Measurements from ENCODE around the gene DNM3.

The DNM3 gene

DNA sequence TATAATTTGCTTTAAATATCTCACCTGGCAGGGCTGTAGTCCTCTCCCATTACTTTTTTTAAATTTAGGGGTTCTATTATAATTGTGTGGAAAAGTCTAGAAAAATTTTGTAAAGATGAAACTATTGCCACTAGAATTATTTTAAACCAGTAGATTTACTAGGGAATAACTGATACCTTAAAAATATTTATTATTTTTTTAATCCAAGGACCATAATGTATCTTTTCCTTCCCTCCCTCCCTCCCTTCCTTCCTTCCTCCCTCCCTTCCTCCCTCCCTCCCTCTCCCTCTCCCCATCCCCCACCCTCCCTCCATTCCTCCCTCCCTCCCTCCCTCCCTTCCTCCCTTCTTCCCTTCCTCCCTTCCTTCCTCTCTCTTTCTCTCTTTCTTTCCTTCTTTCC is 90.5 kb downstream of the DNM3 start:
- no peak for DNase-seq

GRCh38 chr1:171934664-171935063 is 93.4 kb downstream of the DNM3 start:
- DNase-seq: no peak

- no peak for DNase-seq
Observed at GRCh38 chr1:171935086-171935485, 93.8 kb downstream of the DNM3 start.

GRCh38 chr1:171935664-171936063 is 94.4 kb downstream of the DNM3 start:
- DNase-seq: no peak

GRCh38 chr1:171937938-171938337 is 96.6 kb downstream of the DNM3 start:
- no peak for DNase-seq

- DNase-seq: no peak
Observed at GRCh38 chr1:171939740-171940139, 98.4 kb downstream of the DNM3 start.

GRCh38 chr1:171940368-171940767 is 99.1 kb downstream of the DNM3 start:
- no peak for DNase-seq

DNA sequence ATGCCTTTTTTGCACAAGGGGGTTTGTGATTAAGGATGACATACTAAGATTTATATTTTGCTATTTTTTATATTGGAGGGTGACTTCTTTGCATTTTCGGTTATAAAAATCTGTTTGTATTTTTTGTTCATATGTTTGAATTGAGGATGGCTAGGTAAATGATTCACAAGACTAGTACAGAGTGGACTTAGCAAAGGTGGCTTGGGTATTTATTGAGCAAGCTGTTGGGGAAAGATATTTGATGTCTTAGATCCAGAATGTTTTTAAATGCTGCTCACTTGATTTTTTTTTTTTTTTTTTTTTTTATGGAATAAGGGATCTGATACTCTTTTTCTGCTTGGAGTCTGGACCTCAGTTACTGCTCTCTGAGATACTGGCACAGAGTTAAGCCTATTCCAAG is 100.6 kb downstream of the DNM3 start:
- DNase-seq: no peak

DNA sequence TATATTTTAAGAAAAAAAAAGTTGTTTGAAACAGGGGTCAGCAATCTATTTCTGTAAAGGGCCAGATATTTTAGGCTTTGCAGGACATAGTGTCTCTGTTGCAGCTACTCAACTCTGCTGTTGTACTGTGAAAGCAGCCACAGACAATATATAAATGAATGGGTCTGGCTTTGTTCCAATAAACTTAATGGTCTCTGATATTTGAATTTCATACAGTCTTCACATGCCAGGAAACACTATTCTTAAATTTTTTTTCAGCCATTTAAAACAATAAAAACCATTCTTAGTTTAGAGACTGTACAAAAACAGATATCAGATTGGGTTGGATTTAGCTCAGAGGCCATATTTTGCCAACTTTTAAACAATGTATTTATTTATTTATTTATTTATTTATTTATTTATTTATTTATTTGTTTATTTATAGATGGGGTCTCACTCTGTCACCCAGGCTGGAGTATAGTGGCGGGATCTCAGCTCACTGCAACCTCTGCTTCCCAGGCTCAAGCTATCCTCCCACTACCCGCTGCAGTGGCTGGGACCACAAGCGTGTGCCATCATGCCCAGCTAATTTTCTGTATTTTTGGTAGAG is 102.8 kb downstream of the DNM3 start:
- no peak for DNase-seq

DNA sequence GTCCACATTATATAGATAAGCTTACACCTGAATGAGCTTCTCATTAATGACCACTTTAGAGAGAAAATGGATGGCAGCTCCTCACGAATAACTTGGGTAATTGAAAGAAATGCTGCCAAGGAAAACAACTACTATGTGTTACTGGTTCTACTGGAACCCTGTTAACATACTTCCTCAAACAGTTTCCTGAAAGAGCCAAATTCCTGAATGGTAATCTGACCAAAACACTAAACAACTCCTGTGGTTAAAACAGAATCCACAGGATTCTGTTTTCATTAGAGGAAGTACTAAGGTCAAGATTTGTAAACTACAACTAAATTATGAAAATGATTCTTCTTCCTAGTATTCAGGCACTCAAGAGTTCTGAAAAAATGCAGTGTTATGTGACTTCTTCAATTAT is 107.2 kb downstream of the DNM3 start:
- DNase-seq: no peak

DNA sequence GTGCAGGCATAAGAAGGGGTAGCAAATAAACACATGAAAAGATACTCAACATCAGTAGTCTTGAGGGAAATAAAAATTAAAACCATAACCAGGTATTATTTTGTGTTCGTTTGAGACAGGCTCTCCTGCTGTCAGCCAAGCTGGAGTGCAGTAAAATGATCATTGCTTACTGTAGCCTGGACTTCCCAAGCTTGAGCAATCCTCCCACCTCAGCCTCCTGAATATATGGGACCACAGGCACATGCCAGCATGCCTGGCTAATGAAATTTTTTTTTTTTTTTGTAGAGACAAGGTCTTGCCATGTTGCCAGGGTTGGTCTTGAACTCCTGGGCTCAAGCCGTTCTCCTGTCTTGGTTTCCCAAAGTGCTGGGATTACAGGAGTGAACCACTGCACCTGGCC is 108.0 kb downstream of the DNM3 start:
- DNase-seq: no peak

DNA sequence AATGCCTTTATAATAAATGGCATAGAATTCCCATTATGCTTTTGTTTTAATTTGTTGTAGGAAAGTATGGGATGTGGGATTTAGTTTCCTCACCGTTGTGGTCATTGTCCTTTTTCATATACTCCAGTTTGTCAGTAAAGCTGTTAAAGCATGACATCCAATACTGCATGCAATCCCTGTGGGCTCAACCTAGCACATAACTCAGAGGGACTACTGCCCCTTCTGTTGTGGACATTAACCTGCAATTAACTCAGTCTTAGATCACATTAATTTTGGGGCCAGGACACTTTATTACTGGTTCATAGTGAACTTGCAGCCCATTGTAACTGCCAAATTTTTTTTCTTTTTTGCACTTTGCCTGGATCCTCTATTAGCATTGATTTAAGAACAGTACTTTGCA is 112.5 kb downstream of the DNM3 start:
- no peak for DNase-seq

- DNase-seq: no peak
Observed at GRCh38 chr1:171954361-171954760, 113.1 kb downstream of the DNM3 start.

GRCh38 chr1:171961861-171962260 is 120.6 kb downstream of the DNM3 start:
- DNase-seq: no peak

DNA sequence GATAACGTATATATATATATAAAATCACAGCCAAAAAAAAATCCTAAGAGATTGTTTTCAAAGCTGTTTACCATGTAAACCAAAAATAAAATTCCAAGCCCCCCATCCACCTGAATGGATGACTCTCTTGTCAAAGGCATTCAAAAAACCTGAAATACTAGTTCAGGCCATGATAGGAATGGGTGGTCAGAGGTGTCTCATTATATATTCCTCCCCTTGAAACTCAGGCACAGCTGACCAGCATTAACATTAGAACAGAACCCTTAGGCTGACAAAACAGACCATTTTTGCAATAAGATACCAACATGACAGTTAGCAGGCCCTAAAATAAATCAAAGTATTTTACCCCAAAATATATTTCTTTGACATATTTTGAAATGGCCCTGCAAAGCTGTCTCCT is 122.5 kb downstream of the DNM3 start:
- DNase-seq: no peak

DNA sequence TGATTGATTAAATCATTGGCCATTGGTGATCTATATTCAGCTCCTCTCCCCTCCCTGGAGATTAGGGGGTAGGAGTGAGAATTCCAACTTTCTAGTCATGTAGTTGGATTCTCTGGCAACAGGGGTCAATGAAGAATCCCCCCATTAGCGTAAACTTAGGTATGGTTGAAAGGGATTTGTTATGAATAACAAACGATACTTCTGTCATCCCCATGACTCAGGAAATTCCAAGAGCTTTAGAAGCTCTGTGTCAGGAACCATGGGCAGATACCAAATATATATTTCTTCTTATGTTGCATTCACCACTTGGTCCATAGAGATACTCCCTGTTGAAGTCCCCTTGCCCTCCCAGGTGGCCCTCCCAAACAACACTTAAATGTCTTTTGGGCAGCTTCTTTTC is 124.5 kb downstream of the DNM3 start:
- DNase-seq: no peak

- no peak for DNase-seq
Observed at GRCh38 chr1:171966426-171967220, 125.3 kb downstream of the DNM3 start.

DNA sequence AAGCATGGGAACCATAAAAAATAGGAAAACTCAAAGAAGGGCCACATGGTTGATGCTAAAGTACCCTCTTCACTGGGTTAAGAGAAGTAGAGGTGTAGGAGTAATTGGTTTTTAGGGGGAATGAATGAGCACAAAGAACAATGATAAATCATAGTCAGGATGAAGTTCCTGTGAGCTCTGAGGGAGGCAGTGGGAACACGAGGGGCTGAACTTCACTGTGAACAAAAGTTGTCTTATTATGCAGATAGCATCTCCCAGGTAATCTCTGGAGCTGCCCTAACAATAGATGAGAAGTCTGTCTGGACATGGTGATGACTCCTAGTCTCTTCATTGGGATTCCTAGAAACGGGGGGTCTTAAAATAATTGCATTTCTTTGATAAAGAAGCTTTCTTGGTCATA is 127.9 kb downstream of the DNM3 start:
- no peak for DNase-seq

- DNase-seq: no peak
Observed at GRCh38 chr1:171969813-171970212, 128.5 kb downstream of the DNM3 start.

DNA sequence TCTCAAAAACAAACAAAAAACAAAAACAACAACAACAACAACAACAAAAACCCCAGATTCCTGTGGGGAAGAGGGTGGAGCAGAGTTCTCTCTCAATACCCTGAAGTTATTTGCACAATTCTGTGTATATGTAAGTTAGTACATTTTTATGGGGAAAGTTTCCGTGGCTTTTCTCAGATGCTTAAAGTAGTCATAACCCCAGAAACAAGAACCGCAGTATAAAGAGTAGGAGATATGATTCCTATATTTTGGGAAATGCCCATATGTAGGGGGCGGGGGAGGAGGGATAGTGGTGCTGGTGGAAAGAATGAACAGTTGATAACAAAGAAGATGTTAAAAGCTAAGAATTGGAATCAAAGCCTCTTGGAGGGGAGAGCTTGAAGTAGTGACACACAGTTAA is 131.5 kb downstream of the DNM3 start:
- no peak for DNase-seq

- DNase-seq: no peak
Observed at GRCh38 chr1:171973421-171973820, 132.1 kb downstream of the DNM3 start.

DNA sequence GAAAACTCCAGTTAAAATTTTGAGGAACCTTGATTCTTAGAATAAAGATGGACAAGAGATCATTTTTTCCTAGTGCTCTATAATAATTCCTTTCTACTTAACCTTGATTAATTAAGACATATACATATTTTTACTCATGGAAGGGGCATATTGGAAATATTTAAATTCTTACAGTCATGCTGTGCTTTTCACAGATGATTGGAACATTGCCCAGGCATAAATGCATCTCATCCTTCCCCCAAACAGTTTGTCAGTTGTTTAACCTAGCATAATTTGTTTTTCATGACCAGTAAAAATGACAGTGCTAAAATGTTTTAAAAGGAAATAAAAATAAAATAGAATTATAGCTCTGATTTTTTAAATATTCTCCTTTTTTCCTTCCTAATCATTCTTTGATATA is 140.0 kb downstream of the DNM3 start:
- no peak for DNase-seq

DNA sequence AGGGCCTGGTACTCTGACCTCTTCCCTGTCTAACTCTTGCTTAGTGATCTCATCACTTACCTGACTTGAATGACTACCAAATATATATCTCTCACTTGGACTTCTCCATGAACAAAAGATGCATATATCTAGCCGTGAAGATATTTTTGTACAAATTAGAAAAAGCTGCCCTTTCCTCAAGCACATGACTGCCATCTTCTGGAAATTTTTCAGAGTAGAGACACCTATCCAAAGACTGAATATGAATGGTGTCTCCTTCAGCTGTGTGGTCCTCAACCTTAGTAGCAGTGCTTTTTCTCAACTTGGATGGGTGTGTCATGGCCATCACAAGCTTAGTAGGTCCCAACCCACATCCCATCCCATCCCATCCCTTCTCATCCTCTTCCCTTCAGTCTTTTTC is 142.3 kb downstream of the DNM3 start:
- DNase-seq: no peak

DNA sequence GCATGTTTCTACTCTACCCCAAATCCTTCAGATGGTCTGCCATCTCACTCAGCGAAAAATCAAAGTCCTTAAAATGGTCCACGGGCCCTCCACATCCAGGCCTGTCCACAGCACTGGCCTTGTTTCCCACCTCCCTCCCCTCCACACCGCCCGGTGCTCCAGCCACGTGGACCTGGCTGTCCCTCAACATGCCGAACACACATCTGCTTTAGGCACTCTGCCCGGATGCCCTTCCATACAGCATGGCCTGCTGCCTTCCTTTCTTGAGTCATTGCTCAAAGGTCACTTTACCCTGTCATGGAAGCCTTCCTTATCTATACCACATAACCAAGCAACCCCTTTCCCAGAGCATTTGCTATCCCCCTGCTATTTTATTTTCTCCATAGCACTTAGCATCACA is 143.0 kb downstream of the DNM3 start:
- DNase-seq: no peak

Data from stimulated activated CD4-positive, alpha-beta T cell treated with anti-CD3 and anti-CD28 coated beads, Interleukin-15, amount 100 ng/mL, for 24 hours (primary cell).